ENCODE measurements around the gene CD82. TPM values are rescaled to one million over a fixed set of nuclear protein-coding genes. Genes with fewer than 3 reads are reported as not detected.

Gene CD82
- total and polyA plus RNA-seq, 2 donors from 2014 or later, result 59.3 to 94.4 TPM

DNA sequence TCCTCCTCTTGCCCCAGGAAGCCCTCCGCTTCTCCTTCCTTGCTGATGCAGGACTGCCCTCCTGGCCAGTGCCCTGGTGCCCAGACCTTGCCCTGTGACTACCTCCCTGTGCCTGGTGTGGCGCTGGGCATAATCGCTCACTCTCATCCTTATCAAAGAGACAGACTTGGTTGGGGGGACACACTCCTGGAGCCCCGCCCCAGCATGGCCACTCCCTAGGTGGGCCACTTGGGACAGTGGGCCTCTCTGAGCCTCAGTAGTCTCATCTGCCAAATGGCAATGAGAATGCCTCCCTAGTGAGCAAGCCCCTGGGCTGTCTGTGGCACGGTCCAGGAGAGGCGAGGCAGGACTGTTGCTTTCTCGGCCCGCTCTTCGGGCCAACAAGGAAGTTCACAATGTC is 88.6 kb downstream of the CD82 start:
- no peaks in the 10 kb centered on the region for H3K36me3 ChIP-seq (ENCODE audit: control insufficient read depth in 2 of 3, insufficient read depth in 3 of 3, low read length in 3 of 3)
- DNase-seq (no peak), FAIRE-seq (no peak)
- H3K27me3 ChIP-seq (ENCODE audit: control insufficient read depth, insufficient read depth, low read length), result no peaks in the 10 kb centered on the region
- intact Hi-C loops (cut with DNase I), result no loop called here
- no peak overlapping the region for H3K9ac ChIP-seq (ENCODE audit: low read length in 3 of 3)
- H3K4me1 ChIP-seq (ENCODE audit: control insufficient read depth in 2 of 3, insufficient read depth in 2 of 3, low read depth in 1 of 3, low read length in 3 of 3), result no peaks in the 10 kb centered on the region
- H3K27ac ChIP-seq (ENCODE audit: low read depth in 2 of 2, low read length in 2 of 2), result no peak overlapping the region
- no peak overlapping the region for H3K4me3 ChIP-seq (ENCODE audit: low read length in 3 of 3)
- TF ChIP-seq, protein P1, sequence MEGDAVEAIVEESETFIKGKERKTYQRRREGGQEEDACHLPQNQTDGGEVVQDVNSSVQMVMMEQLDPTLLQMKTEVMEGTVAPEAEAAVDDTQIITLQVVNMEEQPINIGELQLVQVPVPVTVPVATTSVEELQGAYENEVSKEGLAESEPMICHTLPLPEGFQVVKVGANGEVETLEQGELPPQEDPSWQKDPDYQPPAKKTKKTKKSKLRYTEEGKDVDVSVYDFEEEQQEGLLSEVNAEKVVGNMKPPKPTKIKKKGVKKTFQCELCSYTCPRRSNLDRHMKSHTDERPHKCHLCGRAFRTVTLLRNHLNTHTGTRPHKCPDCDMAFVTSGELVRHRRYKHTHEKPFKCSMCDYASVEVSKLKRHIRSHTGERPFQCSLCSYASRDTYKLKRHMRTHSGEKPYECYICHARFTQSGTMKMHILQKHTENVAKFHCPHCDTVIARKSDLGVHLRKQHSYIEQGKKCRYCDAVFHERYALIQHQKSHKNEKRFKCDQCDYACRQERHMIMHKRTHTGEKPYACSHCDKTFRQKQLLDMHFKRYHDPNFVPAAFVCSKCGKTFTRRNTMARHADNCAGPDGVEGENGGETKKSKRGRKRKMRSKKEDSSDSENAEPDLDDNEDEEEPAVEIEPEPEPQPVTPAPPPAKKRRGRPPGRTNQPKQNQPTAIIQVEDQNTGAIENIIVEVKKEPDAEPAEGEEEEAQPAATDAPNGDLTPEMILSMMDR (IDR thresholded peaks at IDR 0.05; ENCODE audit: borderline replicate concordance, extremely low read depth, insufficient read depth), result no peak
- H3K9me3 ChIP-seq (ENCODE audit: control insufficient read depth in 2 of 3, insufficient read depth in 1 of 3, low read length in 3 of 3), result no peaks in the 10 kb centered on the region

DNA sequence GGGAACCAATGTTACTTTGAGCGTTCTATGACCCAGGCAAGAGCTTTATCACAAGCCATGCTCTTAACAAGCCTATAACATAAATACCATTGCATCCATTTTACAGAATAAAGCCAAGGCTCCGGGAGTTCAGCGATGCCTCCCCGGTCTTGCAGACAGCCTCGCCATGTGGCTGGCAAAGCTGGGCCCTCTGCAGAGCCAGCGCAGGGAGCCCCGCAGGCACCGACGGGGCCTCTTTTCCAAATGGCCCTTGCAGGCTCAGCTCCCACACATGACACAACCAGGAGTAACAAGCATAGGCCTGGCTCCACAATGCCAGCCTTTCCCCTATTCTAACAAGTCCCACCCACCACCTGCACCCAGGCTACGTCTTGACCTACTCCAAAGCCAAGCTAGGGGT is 89.1 kb downstream of the CD82 start:
- Histone ChIP-seq H3K4me3 (ENCODE audit: low read length in 3 of 3) (no peak overlapping the region), H3K36me3 (ENCODE audit: control insufficient read depth in 2 of 3, insufficient read depth in 3 of 3, low read length in 3 of 3) (no peaks in the 10 kb centered on the region), H3K4me1 (ENCODE audit: control insufficient read depth in 2 of 3, insufficient read depth in 2 of 3, low read depth in 1 of 3, low read length in 3 of 3) (no peaks in the 10 kb centered on the region), H3K27me3 (ENCODE audit: control insufficient read depth, insufficient read depth, low read length) (no peaks in the 10 kb centered on the region), H3K27ac (ENCODE audit: low read depth in 2 of 2, low read length in 2 of 2) (no peak overlapping the region), H3K9me3 (ENCODE audit: control insufficient read depth in 2 of 3, insufficient read depth in 1 of 3, low read length in 3 of 3) (no peaks in the 10 kb centered on the region), H3K9ac (ENCODE audit: low read length in 3 of 3) (no peak overlapping the region)
- intact Hi-C loops (cut with DNase I), result no loop called here
- DNase-seq (no peak), FAIRE-seq (no peak)
- TF ChIP-seq, protein P1 (IDR thresholded peaks at IDR 0.05; ENCODE audit: borderline replicate concordance, extremely low read depth, insufficient read depth), result no peak

DNA sequence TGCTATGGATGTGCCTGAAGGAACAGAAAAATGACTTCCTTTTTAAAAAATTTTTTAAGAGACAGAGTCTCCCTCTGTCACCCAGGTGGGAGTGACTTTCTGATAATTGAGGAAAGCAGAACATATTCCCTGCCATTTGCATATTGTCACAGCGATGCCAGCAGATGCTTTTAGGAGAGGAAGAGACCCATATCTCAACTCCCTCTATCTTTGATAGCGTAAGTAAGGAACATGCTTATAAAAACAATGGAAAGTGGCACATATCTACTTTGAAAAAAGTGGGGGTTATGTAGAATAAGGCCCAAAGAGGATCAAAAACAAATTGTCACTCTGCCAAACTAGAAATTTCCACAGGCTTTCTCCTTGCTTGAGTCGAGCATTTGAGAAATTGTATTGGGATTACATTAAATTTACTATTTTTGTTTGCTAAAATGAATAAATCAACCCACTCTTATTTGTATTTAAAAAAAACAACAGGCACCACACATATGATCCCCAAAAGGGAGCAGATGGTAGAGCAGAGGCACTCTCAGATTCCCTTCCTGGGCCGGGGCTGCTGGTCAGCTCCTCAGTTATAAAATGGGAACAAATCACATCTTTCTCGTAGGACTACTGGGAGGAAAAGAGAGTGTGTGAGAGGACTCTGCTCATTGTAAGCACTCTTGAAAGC is 92.5 kb downstream of the CD82 start:
- Histone ChIP-seq H3K9me3 (ENCODE audit: control insufficient read depth in 2 of 3, insufficient read depth in 1 of 3, low read length in 3 of 3) (no peaks in the 10 kb centered on the region), H3K27ac (ENCODE audit: low read depth in 2 of 2, low read length in 2 of 2) (no peak overlapping the region), H3K4me1 (ENCODE audit: control insufficient read depth in 2 of 3, insufficient read depth in 2 of 3, low read depth in 1 of 3, low read length in 3 of 3) (no peaks in the 10 kb centered on the region), H3K9ac (ENCODE audit: low read length in 3 of 3) (no peak overlapping the region), H3K36me3 (ENCODE audit: control insufficient read depth in 2 of 3, insufficient read depth in 3 of 3, low read length in 3 of 3) (no peaks in the 10 kb centered on the region), H3K27me3 (ENCODE audit: control insufficient read depth, insufficient read depth, low read length) (no peaks in the 10 kb centered on the region), H3K4me3 (ENCODE audit: low read length in 3 of 3) (no peak overlapping the region)
- TF ChIP-seq, protein P1 (IDR thresholded peaks at IDR 0.05; ENCODE audit: borderline replicate concordance, extremely low read depth, insufficient read depth), result no peak
- DNase-seq (no peak), FAIRE-seq (no peak)
- intact Hi-C loops (cut with DNase I), result no loop called here

DNA sequence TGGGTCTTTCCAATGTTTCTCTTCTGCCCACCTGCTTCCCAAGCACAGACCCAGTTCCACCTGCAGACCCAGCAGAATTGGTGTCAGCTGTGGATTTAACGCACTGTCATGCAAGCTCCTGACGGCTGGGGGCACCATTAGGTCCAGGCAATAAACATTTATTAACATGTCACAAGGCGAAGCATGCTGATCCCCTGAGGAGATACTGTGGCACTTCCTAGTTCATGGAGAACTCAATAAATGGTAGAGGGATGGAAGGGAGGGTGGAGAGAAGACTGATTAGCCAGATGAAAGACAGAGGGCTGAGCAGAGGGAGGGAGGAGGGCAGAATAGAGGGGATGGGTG is 93.0 kb downstream of the CD82 start:
- TF ChIP-seq, protein P1 (IDR thresholded peaks at IDR 0.05; ENCODE audit: borderline replicate concordance, extremely low read depth, insufficient read depth), result peak; percentile 46
- peak in 2 of 5 donors; percentile 26 to 38 for DNase-seq
- Histone ChIP-seq H3K36me3 (ENCODE audit: control insufficient read depth in 2 of 3, insufficient read depth in 3 of 3, low read length in 3 of 3) (no peaks in the 10 kb centered on the region), H3K9ac (ENCODE audit: low read length in 3 of 3) (no peak overlapping the region), H3K9me3 (ENCODE audit: control insufficient read depth in 2 of 3, insufficient read depth in 1 of 3, low read length in 3 of 3) (no peaks in the 10 kb centered on the region), H3K4me1 (ENCODE audit: control insufficient read depth in 2 of 3, insufficient read depth in 2 of 3, low read depth in 1 of 3, low read length in 3 of 3) (no peaks in the 10 kb centered on the region), H3K27me3 (ENCODE audit: control insufficient read depth, insufficient read depth, low read length) (no peaks in the 10 kb centered on the region), H3K4me3 (ENCODE audit: low read length in 3 of 3) (no peak overlapping the region), H3K27ac (ENCODE audit: low read depth in 2 of 2, low read length in 2 of 2) (no peak overlapping the region)
- intact Hi-C loops (cut with DNase I), result no loop called here
- no peak for FAIRE-seq

Measured in kidney (tissue), 14 donors.